Uterus (tissue), 4 donors: ENCODE measurements around the gene HMCN1. TPM values are rescaled to one million over a fixed set of nuclear protein-coding genes. Genes with fewer than 3 reads are reported as not detected.
"Not testable (repeated sequence)": the region's sequence is repeated elsewhere in the genome, so short reads cannot be mapped to it uniquely, and the experiment has no call there.

Experiments
- DNase-seq, 2 donors: peaks; one replicate each; pipeline ENCODE4 v3.0.0-alpha.2; 2019 to 2020
- H3K27ac ChIP-seq, 2 donors: fragments of 200-600 bp; sonication (generic); 1 replicate in 1 of 2; 2 replicates in 1 of 2; pipeline ENCODE4 v1.5.1; 2016 to 2018
- H3K27me3 ChIP-seq, 2 donors: fragments of 200-600 bp; sonication (generic); one replicate each; pipeline ENCODE4 v1.5.1; 2018 to 2019; ENCODE audit warnings: control low read depth in 1 of 2
- H3K36me3 ChIP-seq, 2 donors: fragments of 200-600 bp; sonication (generic); one replicate each; pipeline ENCODE4 v1.5.1; 2019; ENCODE audit warnings: control low read depth in 1 of 2
- H3K4me1 ChIP-seq, 2 donors: fragments of 200-600 bp; sonication (generic); one replicate each; pipeline ENCODE4 v1.5.1; 2018 to 2019; ENCODE audit warnings: control low read depth in 1 of 2
- H3K4me3 ChIP-seq, 2 donors: fragments of 200-600 bp; sonication (generic); 1 replicate in 1 of 2; 2 replicates in 1 of 2; pipeline ENCODE4 v1.5.1; 2018 to 2019; ENCODE audit warnings: mild to moderate bottlenecking in 1 of 2
- H3K9me3 ChIP-seq, 2 donors: fragments of 200-600 bp; sonication (generic); one replicate each; pipeline ENCODE4 v1.5.1; 2019; ENCODE audit warnings: control low read depth in 1 of 2
- CTCF ChIP-seq, 4 experiments: fragments of 200-600 bp in 2 of 4; fragments of 450-650 bp in 2 of 4; sonication (generic) in 2 of 4; IDR thresholded peaks; one replicate each; pipeline ENCODE4 v1.5.1; 2016 to 2019; ENCODE audit warnings: antibody characterized with exemption in 4 of 4, mild to moderate bottlenecking in 2 of 4, moderate library complexity in 1 of 4
- POLR2A ChIP-seq, 2 donors: fragments of 450-650 bp; IDR thresholded peaks; one replicate each; pipeline ENCODE4 v1.6.1; 2016; ENCODE audit warnings: antibody characterized with exemption in 2 of 2, mild to moderate bottlenecking in 1 of 2, moderate library complexity in 1 of 2
- intact Hi-C: fragments of 100-400 bp; cut with DNase I; formaldehyde crosslinking; loops from one replicate; pipeline ENCODE4 v1.15.1; 2023; ENCODE audit warnings: low total_unique reads
- total RNA-seq, 4 donors: library from RNA; depleted of rRNA in 3 of 4; stranded (reverse); fragments of >200 nt in 3 of 4; gene quantifications; one replicate each; pipeline versions ENCODE4 v1.1.0 to v1.2.4, GENCODE V29; 2014 to 2023
- donor health status: DM: yes; HTN: yes; CAD: no.

HMCN1 gene
- total RNA-seq, 4 donors from 2014 or later, result 0.59 to 92.9 (median 5.1) TPM

GRCh38 chr1:185787238-185787637 is 53.0 kb downstream of the HMCN1 start:
- no peaks in the 10 kb centered on the region for H3K27me3 ChIP-seq
- no peaks in the 10 kb centered on the region for H3K36me3 ChIP-seq
- no peak overlapping the region for H3K27ac ChIP-seq
- DNase-seq, result no peak
- H3K4me3 ChIP-seq, result no peak overlapping the region
- intact Hi-C loops, result no loop called here
- H3K9me3 ChIP-seq, result no peaks in the 10 kb centered on the region
- no peaks in the 10 kb centered on the region for H3K4me1 ChIP-seq
- TF ChIP-seq POLR2A (IDR thresholded peaks at IDR 0.05), result no peak
- TF ChIP-seq CTCF (IDR thresholded peaks at IDR 0.05), result no peak

GRCh38 chr1:185788386-185788785 is 54.2 kb downstream of the HMCN1 start:
- H3K9me3 ChIP-seq, result no peaks in the 10 kb centered on the region
- no peaks in the 10 kb centered on the region for H3K4me1 ChIP-seq
- no peak for DNase-seq
- TF ChIP-seq POLR2A (IDR thresholded peaks at IDR 0.05) (no peak), CTCF (IDR thresholded peaks at IDR 0.05) (no peak)
- H3K27ac ChIP-seq, result no peak overlapping the region
- no peaks in the 10 kb centered on the region for H3K27me3 ChIP-seq
- H3K4me3 ChIP-seq, result no peak overlapping the region
- H3K36me3 ChIP-seq, result no peaks in the 10 kb centered on the region
- intact Hi-C loops, result no loop called here

GRCh38 chr1:185789501-185790193 is 55.5 kb downstream of the HMCN1 start:
- Histone ChIP-seq H3K4me3 (no peak overlapping the region), H3K4me1 (no peaks in the 10 kb centered on the region), H3K36me3 (no peaks in the 10 kb centered on the region), H3K9me3 (no peaks in the 10 kb centered on the region), H3K27ac (no peak overlapping the region), H3K27me3 (no peaks in the 10 kb centered on the region)
- intact Hi-C loops, result no loop called here
- DNase-seq, result no peak
- TF ChIP-seq POLR2A (IDR thresholded peaks at IDR 0.05) (no peak), CTCF (IDR thresholded peaks at IDR 0.05) (no peak)

- H3K36me3 ChIP-seq, result no peaks in the 10 kb centered on the region
- no peaks in the 10 kb centered on the region for H3K9me3 ChIP-seq
- intact Hi-C loops, result no loop called here
- no peaks in the 10 kb centered on the region for H3K4me1 ChIP-seq
- no peaks in the 10 kb centered on the region for H3K27me3 ChIP-seq
- H3K27ac ChIP-seq, result no peak overlapping the region
- no peak for DNase-seq
- H3K4me3 ChIP-seq, result no peak overlapping the region
- TF ChIP-seq POLR2A (IDR thresholded peaks at IDR 0.05) (no peak), CTCF (IDR thresholded peaks at IDR 0.05) (no peak)
Measured at GRCh38 chr1:185790194-185790735, 56.1 kb downstream of the HMCN1 start.

GRCh38 chr1:185792040-185792439 is 57.8 kb downstream of the HMCN1 start:
- no peak for TF ChIP-seq POLR2A (IDR thresholded peaks at IDR 0.05)
- no peak for TF ChIP-seq CTCF (IDR thresholded peaks at IDR 0.05)
- no peak overlapping the region for H3K4me3 ChIP-seq
- H3K9me3 ChIP-seq, result no peaks in the 10 kb centered on the region
- intact Hi-C loops, result no loop called here
- H3K4me1 ChIP-seq, result no peaks in the 10 kb centered on the region
- H3K27ac ChIP-seq, result no peak overlapping the region
- H3K27me3 ChIP-seq, result no peaks in the 10 kb centered on the region
- no peaks in the 10 kb centered on the region for H3K36me3 ChIP-seq
- DNase-seq, result no peak

- not testable (repeated sequence) for DNase-seq, H3K27ac ChIP-seq
Measured at GRCh38 chr1:185794495-185794894, 60.3 kb downstream of the HMCN1 start.

More at GRCh38 chr1:185794495-185794894, 60.3 kb downstream of the HMCN1 start:
- H3K36me3 ChIP-seq, H3K4me3 ChIP-seq, H3K9me3 ChIP-seq, intact Hi-C loops, H3K4me1 ChIP-seq, H3K27me3 ChIP-seq: not testable (repeated sequence)
